Parathyroid adenoma (tissue), 2 donors: Measurements from ENCODE around the gene PRPF40A.

Source experiments
- H2AFZ ChIP-seq: fragments of 300-600 bp; sonication (generic); one replicate; pipeline ENCODE4 v1.7.0; 2017; ENCODE audit warnings: antibody characterized with exemption, mild to moderate bottlenecking
- H3K27ac ChIP-seq: fragments of 300-600 bp; sonication (generic); one replicate; pipeline ENCODE4 v1.7.0; 2017
- H3K27me3 ChIP-seq: fragments of 300-600 bp; sonication (generic); one replicate; pipeline ENCODE4 v1.7.0; 2017; ENCODE audit warnings: low read length; ENCODE audit not compliant: control insufficient read depth, insufficient read depth
- H3K36me3 ChIP-seq: fragments of 300-600 bp; sonication (generic); one replicate; pipeline ENCODE4 v1.7.0; 2017; ENCODE audit warnings: low read length; ENCODE audit not compliant: control insufficient read depth, insufficient read depth
- H3K4me1 ChIP-seq: fragments of 300-600 bp; sonication (generic); one replicate; pipeline ENCODE4 v1.7.0; 2017; ENCODE audit warnings: control low read depth
- H3K4me2 ChIP-seq: fragments of 300-600 bp; sonication (generic); one replicate; pipeline ENCODE4 v1.7.0; 2017; ENCODE audit warnings: low read length
- H3K4me3 ChIP-seq: fragments of 300-600 bp; sonication (generic); one replicate; pipeline ENCODE4 v1.7.0; 2017; ENCODE audit warnings: low read depth, low read length
- H3K79me2 ChIP-seq: fragments of 300-600 bp; sonication (generic); one replicate; pipeline ENCODE4 v1.7.0; 2017; ENCODE audit warnings: control low read depth
- H3K9ac ChIP-seq: fragments of 300-600 bp; sonication (generic); one replicate; pipeline ENCODE4 v1.7.0; 2017; ENCODE audit warnings: mild to moderate bottlenecking
- H3K9me3 ChIP-seq: fragments of 300-600 bp; sonication (generic); one replicate; pipeline ENCODE4 v1.7.0; 2017; ENCODE audit warnings: low read length; ENCODE audit not compliant: control insufficient read depth
- TF ChIP-seq, protein P1 (sequence below): fragments of 300-600 bp; sonication (generic); IDR thresholded peaks from one replicate; pipeline ENCODE4 v1.7.0; 2017; ENCODE audit warnings: antibody characterized with exemption, mild to moderate bottlenecking
- donor health status: primary hyperparathyroidism.

The PRPF40A gene

GRCh38 chr2:152620985-152621384 is 96.3 kb downstream of the PRPF40A start:
- Histone ChIP-seq H3K27ac (no peak overlapping the region), H3K36me3 (no peaks in the 10 kb centered on the region), H3K4me2 (no peak overlapping the region), H2AFZ (no peak overlapping the region), H3K9me3 (no peaks in the 10 kb centered on the region), H3K9ac (no peak overlapping the region), H3K79me2 (no peaks in the 10 kb centered on the region), H3K4me1 (no peaks in the 10 kb centered on the region), H3K4me3 (no peak overlapping the region), H3K27me3 (no peaks in the 10 kb centered on the region)
- TF ChIP-seq, protein P1, sequence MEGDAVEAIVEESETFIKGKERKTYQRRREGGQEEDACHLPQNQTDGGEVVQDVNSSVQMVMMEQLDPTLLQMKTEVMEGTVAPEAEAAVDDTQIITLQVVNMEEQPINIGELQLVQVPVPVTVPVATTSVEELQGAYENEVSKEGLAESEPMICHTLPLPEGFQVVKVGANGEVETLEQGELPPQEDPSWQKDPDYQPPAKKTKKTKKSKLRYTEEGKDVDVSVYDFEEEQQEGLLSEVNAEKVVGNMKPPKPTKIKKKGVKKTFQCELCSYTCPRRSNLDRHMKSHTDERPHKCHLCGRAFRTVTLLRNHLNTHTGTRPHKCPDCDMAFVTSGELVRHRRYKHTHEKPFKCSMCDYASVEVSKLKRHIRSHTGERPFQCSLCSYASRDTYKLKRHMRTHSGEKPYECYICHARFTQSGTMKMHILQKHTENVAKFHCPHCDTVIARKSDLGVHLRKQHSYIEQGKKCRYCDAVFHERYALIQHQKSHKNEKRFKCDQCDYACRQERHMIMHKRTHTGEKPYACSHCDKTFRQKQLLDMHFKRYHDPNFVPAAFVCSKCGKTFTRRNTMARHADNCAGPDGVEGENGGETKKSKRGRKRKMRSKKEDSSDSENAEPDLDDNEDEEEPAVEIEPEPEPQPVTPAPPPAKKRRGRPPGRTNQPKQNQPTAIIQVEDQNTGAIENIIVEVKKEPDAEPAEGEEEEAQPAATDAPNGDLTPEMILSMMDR, result no peak

- Histone ChIP-seq H3K9me3 (no peaks in the 10 kb centered on the region), H3K36me3 (no peaks in the 10 kb centered on the region), H3K79me2 (no peaks in the 10 kb centered on the region), H3K4me3 (no peak overlapping the region), H3K4me2 (no peak overlapping the region), H3K9ac (no peak overlapping the region), H3K27ac (no peak overlapping the region), H3K4me1 (no peaks in the 10 kb centered on the region), H2AFZ (no peak overlapping the region), H3K27me3 (no peaks in the 10 kb centered on the region)
- TF ChIP-seq, protein P1, result no peak
Observed at GRCh38 chr2:152620208-152620607, 97.1 kb downstream of the PRPF40A start.

DNA sequence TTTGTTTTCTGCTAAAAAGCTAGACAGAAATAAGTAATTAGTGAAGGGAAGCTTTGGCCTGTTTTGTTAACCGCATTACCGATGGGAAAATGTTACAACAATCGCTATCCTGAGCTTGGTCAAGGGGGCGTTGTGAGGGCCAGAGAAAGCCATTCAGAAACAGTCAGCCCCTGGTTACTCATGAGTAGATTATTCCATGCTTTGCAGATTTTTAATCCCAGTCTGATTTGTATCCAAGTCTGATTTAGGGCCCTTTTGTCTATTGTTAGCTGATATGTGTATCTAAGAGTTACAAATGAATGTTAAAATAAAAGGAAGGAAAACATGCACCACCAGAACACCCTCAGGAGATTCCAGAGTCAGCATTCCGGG is 99.1 kb downstream of the PRPF40A start:
- H3K9ac ChIP-seq, result no peak overlapping the region
- H3K4me1 ChIP-seq, result no peaks in the 10 kb centered on the region
- no peak overlapping the region for H3K4me3 ChIP-seq
- H3K9me3 ChIP-seq, result no peaks in the 10 kb centered on the region
- H3K4me2 ChIP-seq, result no peak overlapping the region
- TF ChIP-seq, protein P1, result no peak
- no peak overlapping the region for H2AFZ ChIP-seq
- H3K27me3 ChIP-seq, result no peaks in the 10 kb centered on the region
- no peak overlapping the region for H3K27ac ChIP-seq
- no peaks in the 10 kb centered on the region for H3K79me2 ChIP-seq
- no peaks in the 10 kb centered on the region for H3K36me3 ChIP-seq

GRCh38 chr2:152617456-152618192 is 99.6 kb downstream of the PRPF40A start:
- Histone ChIP-seq H3K36me3 (no peaks in the 10 kb centered on the region), H3K4me3 (no peak overlapping the region), H2AFZ (no peak overlapping the region), H3K4me1 (no peaks in the 10 kb centered on the region), H3K9me3 (no peaks in the 10 kb centered on the region), H3K79me2 (no peaks in the 10 kb centered on the region), H3K9ac (no peak overlapping the region), H3K4me2 (no peak overlapping the region), H3K27ac (no peak overlapping the region), H3K27me3 (no peaks in the 10 kb centered on the region)
- TF ChIP-seq, protein P1, result no peak

- no peak overlapping the region for H3K9ac ChIP-seq
- no peak overlapping the region for H3K4me2 ChIP-seq
- no peaks in the 10 kb centered on the region for H3K36me3 ChIP-seq
- H3K4me3 ChIP-seq, result no peak overlapping the region
- H3K4me1 ChIP-seq, result no peaks in the 10 kb centered on the region
- TF ChIP-seq, protein P1, result no peak
- H3K9me3 ChIP-seq, result no peaks in the 10 kb centered on the region
- no peak overlapping the region for H2AFZ ChIP-seq
- no peaks in the 10 kb centered on the region for H3K79me2 ChIP-seq
- no peaks in the 10 kb centered on the region for H3K27me3 ChIP-seq
- no peak overlapping the region for H3K27ac ChIP-seq
Observed at GRCh38 chr2:152615177-152615576, 102.1 kb downstream of the PRPF40A start.
